Activated gamma-delta T cell treated with Interleukin-2 at 50 U/mL for 16 hours (primary cell): ENCODE measurements around the gene ARHGAP1.

Experiments used
- DNase-seq: peaks from one replicate; pipeline ENCODE4 v3.0.0-alpha.2; 2020

The ARHGAP1 gene

DNA sequence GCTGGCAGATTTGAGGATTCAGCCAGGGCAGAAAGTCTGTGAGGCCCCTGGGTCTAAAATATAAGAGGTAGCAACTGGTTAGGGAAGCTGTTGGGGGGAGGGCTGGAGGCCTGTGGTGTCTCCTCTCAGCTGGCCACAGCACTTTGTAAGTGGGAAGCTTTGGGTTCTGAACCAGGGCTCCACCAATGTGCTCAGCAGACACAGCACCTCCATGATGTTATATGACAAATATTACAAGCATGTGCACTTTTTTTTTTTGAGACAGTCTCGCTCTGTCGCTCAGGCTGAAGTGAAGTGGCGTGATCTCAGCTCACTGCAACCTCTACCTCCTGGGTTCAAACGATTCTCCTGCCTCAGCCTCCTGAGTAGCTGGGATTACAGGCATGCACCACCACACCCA lies 8.0 kb downstream of the ARHGAP1 start:
- no peak for DNase-seq

DNA sequence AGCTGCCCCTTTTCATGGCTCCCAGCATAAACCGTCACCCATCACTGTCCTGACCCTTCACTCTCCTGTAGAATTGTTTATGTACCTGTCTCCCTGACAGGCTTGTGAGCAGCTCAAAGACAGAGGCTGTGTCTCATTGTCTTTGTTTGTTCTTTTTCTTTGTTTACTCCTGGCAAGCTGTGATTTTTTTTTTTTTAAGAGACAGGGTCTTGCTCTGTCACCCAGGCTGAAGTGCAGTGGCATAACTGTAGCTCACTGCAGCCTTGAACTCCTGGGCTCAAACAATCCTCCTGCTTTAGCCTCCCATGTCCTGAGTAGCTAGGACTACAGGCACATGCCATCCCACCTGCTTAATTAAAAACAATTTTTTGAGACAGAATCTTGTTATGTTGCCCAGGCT lies 9.7 kb downstream of the ARHGAP1 start:
- DNase-seq, result no peak

DNA sequence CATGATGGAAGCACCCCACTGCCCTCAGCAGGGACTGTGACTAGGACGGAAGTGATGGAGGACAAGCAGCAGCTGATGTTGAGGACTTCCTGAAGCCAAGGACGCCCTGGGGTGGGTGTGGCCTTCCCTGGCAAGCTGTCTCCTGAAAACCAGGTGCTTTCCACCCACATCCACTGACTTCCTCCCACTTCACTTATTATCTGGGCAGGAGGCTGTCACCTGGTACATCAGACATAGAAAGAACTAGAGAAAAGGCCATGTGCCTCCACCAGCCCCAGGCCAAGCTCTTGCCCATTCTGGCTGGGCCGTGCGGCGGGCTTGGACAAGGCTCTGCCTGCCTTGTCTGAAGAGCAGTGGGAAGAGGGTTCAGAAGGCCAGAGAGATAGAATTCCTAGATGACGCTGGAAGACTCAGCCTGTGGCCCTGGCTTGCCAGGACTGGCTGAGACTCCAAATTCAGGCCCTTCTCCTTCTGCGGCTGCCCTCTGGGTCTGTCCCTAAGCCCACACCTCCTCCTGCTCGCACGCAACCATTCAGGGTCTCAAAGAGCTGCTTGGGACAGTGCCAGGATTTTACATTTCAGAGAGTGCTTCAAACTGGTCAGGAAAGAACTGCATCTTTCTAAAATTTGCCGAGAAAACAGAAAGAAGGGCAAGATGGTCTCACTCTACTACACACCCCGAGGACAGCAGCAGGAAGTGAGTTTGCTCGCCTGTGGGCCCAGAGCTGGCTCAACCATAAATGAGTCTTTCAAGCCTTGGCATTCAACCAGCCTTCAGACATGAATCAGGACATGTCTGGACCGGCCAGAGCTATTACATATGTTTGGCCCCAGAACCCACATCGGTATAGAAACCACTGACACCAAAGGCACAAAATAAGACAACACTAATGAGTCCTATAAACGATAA lies 13.3 kb downstream of the ARHGAP1 start:
- no peak for DNase-seq

DNA sequence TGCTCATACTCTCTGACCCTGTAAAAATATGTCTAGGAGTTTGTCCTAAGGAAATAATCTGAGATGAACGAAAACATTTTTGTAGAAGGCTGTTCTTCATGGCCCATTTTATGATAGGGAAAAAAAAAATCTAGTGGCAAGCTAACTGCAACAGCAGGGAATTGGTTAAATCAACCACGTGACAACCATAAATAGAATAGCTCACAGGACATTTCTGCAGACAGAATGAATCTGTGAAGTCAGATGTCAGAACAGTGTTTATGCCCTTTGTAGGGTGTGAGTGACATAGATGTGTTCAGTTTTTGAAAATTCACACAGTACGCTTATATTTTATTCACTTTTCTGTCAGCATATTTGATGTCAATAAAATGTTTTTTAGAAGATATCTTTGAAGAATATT lies 16.1 kb downstream of the ARHGAP1 start:
- DNase-seq, result no peak

DNA sequence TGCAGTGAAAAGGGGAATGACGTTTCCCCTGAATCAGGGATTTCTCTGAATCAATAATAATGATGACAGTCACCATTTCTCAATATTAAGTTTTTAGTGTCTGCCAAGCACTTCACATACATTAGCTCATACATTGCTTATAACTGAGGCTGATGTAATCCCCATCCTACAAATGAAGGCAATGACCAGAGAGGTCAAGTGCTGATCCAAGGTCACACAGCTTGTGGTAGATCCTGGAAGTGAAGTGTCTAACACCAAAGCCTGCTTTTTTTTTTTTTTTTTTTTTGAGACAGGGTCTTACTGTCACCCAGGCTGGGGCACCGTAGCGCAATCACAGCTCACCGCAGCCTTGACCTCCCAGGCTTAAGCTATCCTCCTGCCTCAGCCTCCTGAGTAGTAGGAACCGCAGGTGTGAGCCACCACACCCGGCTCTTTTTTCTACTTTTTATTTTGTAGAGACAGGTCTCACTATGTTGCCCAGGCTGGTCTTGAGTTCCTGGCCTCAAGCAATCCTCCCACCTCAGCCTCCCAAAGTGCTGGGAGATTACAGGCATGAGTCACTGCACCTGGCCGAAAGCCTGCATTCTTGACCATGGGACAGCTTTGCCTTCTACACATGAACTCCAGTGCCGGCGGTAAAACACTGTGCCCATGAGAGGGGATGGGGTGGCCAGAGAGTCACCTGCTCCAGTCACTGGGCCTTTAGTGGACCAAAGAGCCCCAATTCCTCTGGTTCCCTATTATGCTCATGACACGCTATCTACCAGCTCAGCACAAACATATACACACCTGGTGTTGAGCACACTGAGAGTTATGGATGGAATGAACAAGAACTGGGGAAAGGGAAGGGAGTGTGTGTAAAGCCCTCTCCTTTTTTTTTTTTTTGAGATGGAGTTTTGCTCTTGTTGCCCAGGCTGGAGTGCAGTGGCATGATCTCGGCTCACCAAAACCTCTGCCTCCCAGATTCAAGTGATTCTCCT lies 17.4 kb downstream of the ARHGAP1 start:
- no peak for DNase-seq

DNA sequence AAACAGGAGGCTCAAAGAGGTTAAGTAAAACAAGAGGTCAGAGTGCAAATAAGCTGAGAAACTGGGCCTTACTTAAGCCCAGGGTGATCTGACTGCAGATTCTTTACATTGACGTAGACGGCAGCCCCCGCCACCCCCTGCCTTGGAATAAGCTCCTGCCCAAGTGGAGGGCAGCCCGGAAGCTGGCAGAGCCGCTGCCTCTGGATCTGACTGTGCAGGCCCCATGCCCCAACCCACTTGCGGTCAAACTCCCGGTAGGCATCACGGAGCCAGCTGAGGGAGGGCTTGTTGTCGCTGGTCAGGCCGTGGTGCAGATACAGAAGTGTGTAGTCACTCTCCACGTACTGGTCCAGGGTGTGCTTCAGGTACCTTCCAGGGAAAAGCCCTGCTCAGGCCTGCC lies 18.6 kb downstream of the ARHGAP1 start:
- no peak for DNase-seq

DNA sequence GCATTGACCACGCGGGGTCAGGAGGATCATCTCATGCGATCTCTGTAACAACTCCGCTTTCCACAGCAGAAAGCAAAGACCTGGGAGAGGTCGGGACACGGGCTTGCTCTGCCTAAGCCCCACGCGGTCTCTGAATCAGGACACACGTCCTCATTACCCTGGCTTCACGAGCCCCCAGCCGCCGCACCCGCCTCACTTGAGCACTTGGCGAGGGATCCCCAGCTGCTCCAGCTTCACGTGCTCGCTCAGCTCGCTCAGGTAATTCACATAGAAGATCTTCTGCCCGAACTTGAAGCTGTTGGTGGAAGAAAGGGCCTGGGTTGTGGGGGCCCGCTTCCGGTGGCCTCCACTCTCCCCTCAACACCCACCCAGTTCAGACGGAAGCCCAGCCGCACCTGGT lies 19.6 kb downstream of the ARHGAP1 start:
- DNase-seq, result no peak

DNA sequence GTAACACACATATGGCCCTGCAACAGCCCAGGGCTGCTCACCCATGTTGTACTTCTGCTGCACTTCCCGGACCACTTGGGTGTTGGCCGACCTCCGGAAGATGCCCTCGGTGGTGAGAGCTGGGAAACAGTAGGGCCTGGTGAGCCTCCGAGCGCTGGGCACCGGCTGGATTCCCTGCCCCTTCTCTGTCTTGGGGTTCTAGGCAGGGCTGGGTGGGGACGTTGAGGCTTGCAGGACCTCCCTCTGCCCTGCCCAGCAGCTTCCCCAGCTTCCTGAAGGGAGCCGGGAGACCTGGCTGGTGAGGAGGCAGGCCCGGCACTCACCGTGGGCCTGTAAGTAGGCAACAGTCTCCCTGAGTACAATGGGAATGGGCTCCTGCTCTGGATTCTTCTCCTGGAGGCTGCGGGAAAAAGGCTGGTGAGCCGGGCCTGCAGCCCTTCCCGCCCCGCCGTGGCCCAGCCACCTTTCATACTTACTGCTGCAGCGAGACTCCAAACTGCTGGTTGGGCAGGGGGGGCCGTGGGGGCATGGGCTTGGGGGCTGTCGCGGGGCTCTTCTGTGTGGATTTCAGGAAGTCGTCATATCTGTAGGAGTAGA lies 20.2 kb downstream of the ARHGAP1 start:
- DNase-seq, result no peak

DNA sequence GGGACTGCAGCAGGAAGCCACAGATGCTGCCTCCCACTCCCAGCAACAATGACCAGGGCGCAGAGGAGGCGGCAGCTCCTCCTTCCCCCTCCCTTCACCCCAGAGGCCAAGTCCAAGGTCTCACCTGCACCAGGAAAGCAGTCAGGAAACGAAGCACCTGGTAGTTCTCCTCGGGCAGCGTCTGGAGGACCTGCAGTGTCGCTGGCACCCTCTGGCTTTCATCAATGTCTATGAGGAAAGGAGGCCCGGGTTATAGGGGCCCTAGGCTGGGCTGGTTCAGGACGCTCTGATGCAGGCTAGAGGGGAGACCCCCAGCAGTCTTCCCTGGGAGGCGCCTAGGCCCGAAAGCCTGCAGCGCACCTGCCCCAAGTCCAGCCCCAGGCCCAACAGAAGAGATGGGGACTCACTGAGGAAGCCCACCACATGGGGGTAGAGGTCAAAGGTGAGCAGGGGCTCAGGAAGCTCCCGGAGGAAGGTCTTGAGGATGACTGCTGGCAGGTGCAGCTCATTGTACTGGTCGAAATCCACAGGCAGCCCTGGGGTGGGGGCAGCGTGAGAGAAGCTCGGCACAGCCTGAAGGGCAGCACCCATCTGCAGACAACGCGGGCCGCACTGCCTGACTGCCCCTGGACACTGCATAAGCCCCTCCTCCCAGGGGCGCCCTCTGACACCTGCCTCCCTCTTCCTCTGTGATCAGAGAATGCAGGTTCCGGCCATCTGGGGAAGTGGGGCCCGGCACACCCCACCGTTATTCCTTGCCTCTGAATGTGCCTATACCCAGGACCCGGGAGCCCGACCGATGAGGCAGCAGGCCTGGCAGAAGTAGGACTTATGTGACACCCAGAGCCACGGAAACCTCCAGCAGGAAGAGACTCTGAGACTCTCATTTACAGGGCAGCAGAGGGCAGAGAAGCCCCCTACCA lies 20.9 kb downstream of the ARHGAP1 start:
- DNase-seq, result no peak

DNA sequence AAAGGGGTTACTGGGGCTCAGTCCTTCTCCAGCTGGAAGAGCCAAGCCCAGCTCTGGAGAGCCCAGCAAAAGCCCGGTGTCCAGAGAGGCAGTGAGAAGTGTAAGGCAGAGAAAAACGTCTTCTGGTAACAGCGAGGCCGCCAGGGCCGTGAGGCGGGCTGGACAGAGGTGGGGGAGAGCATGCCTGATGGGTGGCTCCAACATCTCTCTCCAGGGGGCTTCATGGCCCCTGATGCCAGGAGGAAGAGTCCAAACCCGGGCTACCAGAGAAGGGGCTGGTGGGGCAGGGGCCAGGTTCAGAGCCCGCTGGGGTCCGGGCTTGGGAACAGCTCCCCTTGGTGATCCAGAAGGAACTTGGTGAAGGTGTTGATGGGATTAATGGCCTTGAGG lies 21.7 kb downstream of the ARHGAP1 start:
- DNase-seq, result no peak

DNA sequence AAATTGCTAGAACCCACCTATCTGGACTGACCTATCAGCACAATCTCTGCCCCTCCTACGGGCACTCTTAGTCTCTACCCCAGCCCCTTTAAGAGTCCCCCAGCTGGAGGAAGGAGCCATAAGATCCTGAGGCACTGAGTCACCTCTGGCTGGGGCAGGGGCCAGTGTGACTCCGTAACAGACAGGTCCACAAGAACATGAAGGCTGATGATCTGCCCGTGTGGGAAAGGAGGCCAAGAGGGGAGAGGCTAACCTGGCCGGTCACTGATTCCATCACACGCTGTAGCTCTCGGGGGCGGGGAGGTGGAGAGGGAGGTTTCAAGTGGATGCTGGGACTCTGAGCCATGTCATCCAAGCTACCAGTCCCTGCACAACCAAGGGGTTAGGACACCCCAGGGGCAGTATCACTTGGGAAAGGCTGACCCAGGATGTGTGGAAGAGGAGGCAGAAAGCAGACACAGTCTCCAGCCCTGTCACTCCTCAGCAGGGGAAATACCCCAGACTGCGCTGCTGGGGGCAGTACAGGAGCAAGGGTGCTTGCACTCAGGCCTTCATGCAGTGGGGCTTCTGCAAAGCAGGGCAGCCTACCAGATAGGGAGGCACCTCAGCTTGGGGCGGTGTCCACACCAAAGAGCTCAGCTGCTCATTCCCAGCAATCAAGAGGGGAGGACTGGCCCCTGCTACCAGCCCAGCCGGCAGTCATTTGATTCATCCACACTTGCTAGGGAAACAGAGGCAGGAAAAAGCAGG lies 22.3 kb downstream of the ARHGAP1 start:
- no peak for DNase-seq

DNA sequence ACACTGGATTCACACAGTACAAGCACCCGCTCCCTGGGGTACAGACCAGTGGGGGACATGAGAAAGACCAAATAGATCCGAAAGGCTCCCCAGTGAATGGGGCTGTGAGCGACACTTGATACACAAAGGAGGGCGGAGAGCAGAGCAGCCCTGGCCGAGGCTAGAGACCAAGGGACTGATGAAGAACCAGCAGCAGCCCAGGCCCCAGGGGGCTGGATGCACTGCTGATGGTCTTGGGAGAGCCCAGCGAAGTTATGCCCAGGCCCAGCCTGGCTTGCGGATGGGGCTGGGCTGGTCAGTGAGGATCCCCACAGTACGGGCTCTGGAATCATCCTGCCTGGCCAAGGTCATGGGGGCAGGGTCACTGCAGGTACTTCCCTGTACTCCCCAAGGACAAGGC lies 23.2 kb downstream of the ARHGAP1 start:
- DNase-seq, result no peak

DNA sequence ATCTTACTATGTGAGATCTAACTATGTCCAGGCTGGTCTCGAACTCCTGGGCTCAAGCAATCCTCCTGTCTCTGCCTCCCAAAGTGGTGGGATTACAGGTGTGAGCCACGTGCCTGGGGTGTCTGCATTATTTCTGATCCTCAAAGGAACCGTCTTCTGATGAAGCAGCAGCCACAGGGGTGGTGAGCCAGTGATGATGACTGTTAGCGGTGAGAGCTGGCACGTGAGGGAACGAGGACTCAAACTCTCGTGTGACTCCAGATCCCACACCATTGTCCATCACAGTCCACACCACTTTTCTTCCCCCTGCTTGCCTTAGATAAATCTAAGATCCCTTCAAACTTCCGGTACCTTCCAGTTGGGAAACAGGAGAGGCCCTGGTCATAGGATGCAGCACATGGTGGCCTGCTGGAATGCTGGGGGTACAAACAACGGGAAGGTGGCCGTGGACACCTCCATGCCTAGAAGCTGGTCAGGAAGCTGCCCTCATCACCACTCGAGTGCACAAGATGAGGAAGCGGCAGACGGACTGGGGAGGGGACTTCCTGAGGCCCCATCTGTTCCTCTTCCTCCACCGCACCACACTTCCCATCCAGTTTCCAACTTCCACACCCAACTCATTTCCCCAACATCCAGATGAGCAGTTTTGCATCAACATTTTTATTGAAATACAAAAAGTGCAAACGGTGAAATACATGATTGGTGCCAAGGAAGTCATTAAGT lies 23.8 kb downstream of the ARHGAP1 start:
- DNase-seq, result no peak

DNA sequence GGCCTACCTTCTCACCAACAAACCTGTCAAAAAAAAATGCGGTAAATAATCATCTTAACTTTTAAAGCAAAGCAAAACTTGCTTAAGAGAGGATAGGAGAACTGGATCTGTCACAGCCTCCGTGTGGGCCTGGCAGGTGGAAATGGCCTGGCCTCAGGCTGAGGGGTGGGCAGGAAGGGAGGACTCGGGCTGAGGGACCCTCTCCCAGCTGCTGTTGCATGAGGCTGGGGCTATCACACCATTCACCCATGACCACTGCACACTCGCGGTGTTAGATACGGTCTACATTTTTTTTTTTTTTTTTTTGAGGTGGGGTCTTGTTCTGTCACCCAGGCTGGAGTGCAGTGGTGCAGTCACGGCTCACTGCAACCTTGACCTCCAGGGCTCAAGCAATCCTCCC lies 24.5 kb downstream of the ARHGAP1 start:
- DNase-seq, result no peak

DNA sequence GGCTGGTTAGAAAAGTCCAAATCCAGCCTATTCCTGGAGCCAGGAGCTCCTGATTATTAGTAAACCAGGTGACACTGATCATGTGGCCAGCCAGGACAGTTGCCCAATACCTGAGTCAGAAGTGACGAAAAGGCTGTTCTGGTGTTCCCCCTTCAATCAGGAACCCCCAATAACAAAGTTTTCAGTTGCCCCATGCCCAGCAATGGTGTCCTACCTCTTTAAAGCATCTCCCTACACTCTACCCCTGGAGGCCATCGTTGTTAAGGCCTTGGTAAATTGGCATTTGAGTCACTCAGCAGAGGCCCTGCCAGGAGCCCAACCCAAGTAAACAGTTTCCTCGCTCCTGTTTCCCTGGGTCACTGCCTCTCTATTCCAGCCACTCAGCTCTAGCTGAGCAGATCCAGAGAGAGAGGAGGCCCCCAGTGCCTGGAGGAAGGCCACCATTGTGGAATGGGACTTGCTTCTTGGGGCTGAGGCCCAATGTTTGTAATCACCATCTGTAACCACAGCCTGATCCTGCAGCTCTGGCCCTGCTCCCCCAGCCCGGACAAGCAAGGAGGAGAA lies 25.0 kb downstream of the ARHGAP1 start:
- DNase-seq, result no peak

DNA sequence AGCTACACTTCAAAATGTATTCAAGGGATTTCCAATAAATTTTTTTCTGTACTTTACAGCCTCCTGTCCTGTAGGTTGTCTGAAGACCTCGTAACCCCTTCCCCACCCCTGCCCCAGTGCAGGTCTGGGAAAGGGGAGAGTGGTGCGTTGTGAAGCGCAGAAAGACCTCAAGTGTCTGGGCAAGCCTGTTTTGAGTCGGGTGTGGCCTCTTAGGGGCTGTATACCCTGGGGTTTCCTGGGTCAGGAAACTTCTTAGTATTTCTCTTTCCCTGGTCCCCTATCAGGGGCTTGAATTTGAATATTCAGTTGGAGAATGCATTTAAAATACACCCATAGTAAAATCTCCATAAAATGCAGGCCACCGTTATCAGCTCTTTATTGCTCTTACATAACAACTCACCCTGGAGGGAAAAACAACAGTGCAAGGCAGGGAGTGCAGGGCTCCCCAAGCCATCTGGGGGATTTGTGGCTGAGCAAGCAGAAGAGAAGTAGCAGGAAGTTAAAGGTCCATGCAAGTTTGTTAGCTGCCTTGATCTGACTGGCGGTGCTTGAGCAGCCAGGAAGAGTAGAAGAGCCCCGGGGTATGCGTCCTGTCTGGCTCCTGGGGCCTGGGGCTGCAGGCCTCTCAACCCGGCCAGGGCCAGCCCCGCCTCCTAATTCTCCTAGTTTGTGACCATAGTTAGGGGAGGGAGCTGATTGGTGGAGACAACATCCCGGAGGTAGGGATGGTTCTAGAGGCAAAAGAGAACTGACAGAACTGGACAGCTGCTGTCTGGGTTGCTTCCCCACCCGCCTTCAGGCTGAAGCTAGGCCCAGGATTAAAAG lies 25.7 kb downstream of the ARHGAP1 start:
- no peak for DNase-seq

DNA sequence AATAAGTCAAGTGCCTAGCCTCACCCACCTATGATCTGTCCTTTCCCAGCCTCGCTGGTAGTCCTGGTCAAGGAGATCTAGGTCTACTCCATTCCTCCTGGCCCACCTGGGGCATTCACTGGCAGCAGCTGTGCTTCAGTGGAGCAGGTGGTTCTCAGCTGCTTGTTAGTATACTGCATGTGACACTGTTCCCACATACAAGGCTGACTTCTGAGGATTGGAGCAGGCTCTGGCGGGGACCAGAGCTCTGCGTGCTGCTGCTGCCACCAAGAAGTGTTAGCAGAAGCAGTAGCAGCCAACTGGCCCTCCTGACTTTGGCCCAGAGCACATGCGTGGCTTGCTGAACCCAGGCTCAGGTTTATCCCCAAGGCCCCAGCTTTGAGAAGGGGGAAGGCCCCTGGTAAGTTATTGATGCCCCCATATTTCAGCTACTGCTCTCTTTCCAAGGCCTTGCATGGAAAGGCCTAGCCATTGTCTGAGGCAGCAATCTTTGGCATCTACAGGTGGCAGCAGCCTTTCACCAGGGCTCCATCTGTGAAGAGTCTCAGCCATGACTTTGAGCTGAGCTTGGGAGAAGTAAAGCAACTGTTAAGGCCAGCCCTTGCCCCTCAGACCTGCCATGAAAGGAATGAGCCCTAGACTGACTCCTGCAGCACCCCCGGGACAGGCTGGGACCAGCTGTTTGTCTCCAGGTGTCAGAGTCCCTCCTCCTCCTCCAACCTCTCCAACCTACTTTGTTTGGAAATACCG lies 26.5 kb downstream of the ARHGAP1 start:
- no peak for DNase-seq

DNA sequence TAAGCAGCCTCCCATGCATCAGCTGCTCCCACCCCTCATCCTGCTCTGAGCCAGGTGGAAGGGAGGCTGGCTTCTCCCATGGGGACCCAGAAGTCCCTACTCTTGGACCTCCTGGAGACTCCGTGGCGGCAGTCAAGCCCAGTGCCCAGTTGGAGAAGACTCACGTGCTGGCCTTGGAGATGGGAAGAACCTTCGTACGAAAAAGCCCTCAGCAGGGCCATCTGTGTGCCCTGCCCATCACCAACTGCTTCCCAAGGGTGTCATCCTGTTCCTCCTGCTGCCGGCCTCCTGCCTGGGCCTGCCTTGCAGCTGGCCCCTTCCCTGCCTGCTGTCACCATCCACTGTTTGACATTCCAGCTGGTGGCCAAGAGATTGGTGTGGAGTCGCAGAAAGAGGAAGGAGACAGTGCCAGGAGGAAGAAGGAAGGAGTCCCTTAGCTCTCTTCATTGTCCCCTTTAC lies 28.0 kb downstream of the ARHGAP1 start:
- no peak for DNase-seq

DNA sequence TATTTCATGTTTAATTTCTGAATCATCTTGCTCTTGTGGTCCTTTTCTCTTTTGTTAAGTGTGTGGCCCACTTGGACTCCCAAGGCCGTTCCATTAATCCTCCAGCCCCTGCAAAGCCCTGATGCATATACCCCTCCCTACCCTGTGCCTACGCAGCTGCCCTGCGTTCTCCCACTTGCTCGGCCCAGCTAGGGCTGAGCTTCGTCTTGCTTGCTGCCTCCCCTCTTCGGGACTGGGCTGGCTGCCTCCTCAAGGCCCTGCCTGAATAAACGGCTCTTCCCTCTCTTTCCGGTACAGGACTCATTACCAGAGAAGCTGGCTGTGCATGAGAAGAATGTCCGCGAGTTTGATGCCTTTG lies 28.5 kb downstream of the ARHGAP1 start:
- DNase-seq, result no peak
